H1 (cell line): ENCODE measurements around the gene NOS1AP. TPM values are rescaled to one million over a fixed set of nuclear protein-coding genes. Genes with fewer than 3 reads are reported as not detected.

Source experiments
- CTCF ChIA-PET: fragments of 300-600 bp; sonication (Branson Sonifier 250); formaldehyde crosslinking; loops from one replicate; lab custom pipeline; 2021; ENCODE audit not compliant: partially characterized antibody; lab: Charles Lee
- POLR2A ChIA-PET: fragments of 300-600 bp; sonication (Branson Sonifier 250); formaldehyde crosslinking; loops from one replicate; lab custom pipeline; 2021; ENCODE audit warnings: inconsistent platforms; ENCODE audit not compliant: partially characterized antibody; lab: Charles Lee
- DNase-seq, 2 experiments: peaks; one replicate each; pipeline versions ENCODE4 v3.0.0 to v3.0.0-alpha.2; 2010 to 2022; ENCODE audit warnings: low spot score in 2 of 2, low read depth in 1 of 2, mixed read lengths in 1 of 2
- FAIRE-seq: peaks from 2 replicates; lab custom pipeline; 2011; peaks lifted over from hg19 to GRCh38; lab: Jason Lieb, UNC
- H2AFZ ChIP-seq: 2 replicates; pipeline ENCODE4 v1.8.1; 2012; ENCODE audit warnings: low read length, inconsistent platforms
- H2AK5ac ChIP-seq: 2 replicates; pipeline ENCODE4 v1.6.1; 2013; ENCODE audit warnings: low read depth, low read length
- H2BK120ac ChIP-seq: replicated peaks from 2 replicates; pipeline ENCODE3; 2013; ENCODE audit warnings: low read depth, low read length, inconsistent platforms
- H2BK12ac ChIP-seq: 2 replicates; pipeline ENCODE4 v1.6.1; 2013; ENCODE audit warnings: low read depth, low read length
- H2BK15ac ChIP-seq: 2 replicates; pipeline ENCODE4 v1.6.1; 2013; ENCODE audit warnings: low read length
- H2BK20ac ChIP-seq: 2 replicates; pipeline ENCODE4 v1.6.1; 2013; ENCODE audit warnings: low read length
- H2BK5ac ChIP-seq: 2 replicates; pipeline ENCODE4 v1.6.1; 2013; ENCODE audit warnings: low read depth, low read length
- H3K14ac ChIP-seq: 2 replicates; pipeline ENCODE4 v1.6.1; 2013; ENCODE audit warnings: inconsistent platforms; ENCODE audit not compliant: insufficient read length
- H3K18ac ChIP-seq: 2 replicates; pipeline ENCODE4 v1.6.1; 2013; ENCODE audit warnings: low read length; ENCODE audit errors: extremely low read depth
- H3K23ac ChIP-seq: 2 replicates; pipeline ENCODE4 v1.6.1; 2013; ENCODE audit warnings: inconsistent platforms; ENCODE audit not compliant: insufficient read length
- H3K23me2 ChIP-seq: 2 replicates; pipeline ENCODE4 v1.6.1; 2013; ENCODE audit warnings: low read depth, low read length
- H3K27ac ChIP-seq: 2 replicates; pipeline ENCODE4 v1.6.1; 2011; ENCODE audit warnings: low read depth, low read length, inconsistent platforms
- H3K27me3 ChIP-seq, 4 experiments: replicated peaks in 1 of 4; 1 replicate in 1 of 4; 2 replicates in 3 of 4; pipeline versions ENCODE4 v1.6.1 to v1.8.1; 2011 to 2013; ENCODE audit warnings: low read length in 3 of 4, mild to moderate bottlenecking in 3 of 4, inconsistent platforms in 2 of 4, mixed read lengths in 2 of 4, moderate library complexity in 1 of 4; ENCODE audit not compliant: control insufficient read depth in 3 of 4, insufficient read depth in 3 of 4; ENCODE audit errors: extremely low read depth in 1 of 4
- H3K36me3 ChIP-seq, 4 experiments: 2 replicates each; pipeline versions ENCODE4 v1.6.1 to v1.8.1; 2011 to 2013; ENCODE audit warnings: mild to moderate bottlenecking in 4 of 4, low read length in 3 of 4, moderate library complexity in 2 of 4, control low read depth in 1 of 4, inconsistent platforms in 1 of 4; ENCODE audit not compliant: insufficient read depth in 4 of 4, control insufficient read depth in 2 of 4
- H3K4ac ChIP-seq: replicated peaks from 2 replicates; pipeline ENCODE3; 2013; ENCODE audit warnings: low read length, low read depth, mixed read lengths, inconsistent platforms; ENCODE audit not compliant: insufficient read length
- H3K4me1 ChIP-seq, 4 experiments: replicated peaks in 1 of 4; 1 replicate in 1 of 4; 2 replicates in 3 of 4; pipeline versions ENCODE4 v1.6.1 to v1.8.1; 2011 to 2013; ENCODE audit warnings: low read length in 3 of 4, inconsistent platforms in 2 of 4, mixed read lengths in 1 of 4; ENCODE audit not compliant: insufficient read depth in 4 of 4, control insufficient read depth in 3 of 4
- H3K4me2 ChIP-seq, 2 experiments: 2 replicates each; pipeline versions ENCODE4 v1.6.1 to v1.8.1; 2011 to 2013; ENCODE audit warnings: low read depth in 2 of 2, low read length in 2 of 2, control low read depth in 1 of 2, inconsistent platforms in 1 of 2, mild to moderate bottlenecking in 1 of 2; ENCODE audit not compliant: insufficient read depth in 1 of 2
- H3K4me3 ChIP-seq, 4 experiments: fragments of 200-600, 300-600 bp in 1 of 4; sonication (generic), shearing (Covaris generic), sonication (Bioruptor Twin) in 1 of 4; 2 replicates each; pipeline versions ENCODE4 v1.5.1 to v1.8.1; 2011 to 2016; ENCODE audit warnings: low read length in 4 of 4, low read depth in 3 of 4, control low read depth in 2 of 4, inconsistent platforms in 2 of 4, mild to moderate bottlenecking in 2 of 4, mixed read lengths in 1 of 4, moderate library complexity in 1 of 4; ENCODE audit not compliant: insufficient read depth in 2 of 4; ENCODE audit errors: extremely low read depth in 1 of 4
- H3K56ac ChIP-seq: replicated peaks from 2 replicates; pipeline ENCODE3; 2013; ENCODE audit warnings: low read depth, mild to moderate bottlenecking, mixed read lengths, low read length, inconsistent platforms; ENCODE audit not compliant: insufficient read length
- H3K79me1 ChIP-seq: 2 replicates; pipeline ENCODE4 v1.6.1; 2013; ENCODE audit warnings: low read depth, low read length, control low read depth
- H3K79me2 ChIP-seq, 2 experiments: 2 replicates each; pipeline versions ENCODE4 v1.6.1 to v1.8.1; 2012 to 2013; ENCODE audit warnings: low read length in 2 of 2, mild to moderate bottlenecking in 2 of 2, inconsistent platforms in 1 of 2; ENCODE audit not compliant: insufficient read depth in 2 of 2, control insufficient read depth in 1 of 2
- H3K9ac ChIP-seq, 4 experiments: replicated peaks in 1 of 4; 1 replicate in 1 of 4; 2 replicates in 3 of 4; pipeline versions ENCODE4 v1.6.1 to v1.8.1; 2011 to 2013; ENCODE audit warnings: low read depth in 3 of 4, low read length in 3 of 4, control low read depth in 2 of 4, mild to moderate bottlenecking in 2 of 4, moderate library complexity in 2 of 4, inconsistent platforms in 1 of 4; ENCODE audit errors: extremely low read depth in 1 of 4
- H3K9me3 ChIP-seq, 2 experiments: 2 replicates each; pipeline versions ENCODE4 v1.6.1 to v1.8.1; 2012 to 2013; ENCODE audit warnings: mild to moderate bottlenecking in 2 of 2, moderate library complexity in 2 of 2, control low read depth in 1 of 2, inconsistent platforms in 1 of 2, low read depth in 1 of 2, low read length in 1 of 2, mixed read lengths in 1 of 2; ENCODE audit not compliant: insufficient read depth in 2 of 2
- H4K20me1 ChIP-seq, 2 experiments: replicated peaks in 1 of 2; 2 replicates each; pipeline versions ENCODE3 to v1.8.1; 2011 to 2013; ENCODE audit warnings: inconsistent platforms in 2 of 2, low read length in 2 of 2, mild to moderate bottlenecking in 1 of 2; ENCODE audit not compliant: insufficient read depth in 2 of 2, control insufficient read depth in 1 of 2
- H4K5ac ChIP-seq: 2 replicates; pipeline ENCODE4 v1.6.1; 2013; ENCODE audit warnings: low read length, low read depth, mixed read lengths, inconsistent platforms; ENCODE audit not compliant: insufficient read length
- H4K8ac ChIP-seq: 2 replicates; pipeline ENCODE4 v1.8.0; 2013; ENCODE audit warnings: mild to moderate bottlenecking, moderate library complexity, low read length, inconsistent platforms; ENCODE audit not compliant: insufficient read depth; ENCODE audit errors: extremely low read depth
- H4K91ac ChIP-seq: replicated peaks from 2 replicates; pipeline ENCODE3; 2013; ENCODE audit warnings: low read length, mixed read lengths, inconsistent platforms; ENCODE audit not compliant: insufficient read length
- ASH2L ChIP-seq: fragments of 200-600, 300-600 bp; sonication (generic); IDR thresholded peaks from one replicate; pipeline ENCODE4 v1.7.1; 2017; ENCODE audit warnings: low read length
- CBX5 ChIP-seq: fragments of 300-800, 300-1000 bp; sonication (generic); IDR thresholded peaks from 2 replicates; pipeline ENCODE4 v1.7.1; 2016; ENCODE audit warnings: antibody characterized with exemption, low read length, low read depth
- CBX8 ChIP-seq: fragments of 300-800, 300-1000 bp; sonication (generic); IDR thresholded peaks from 2 replicates; pipeline ENCODE4 v1.7.1; 2016; ENCODE audit warnings: low read depth, low read length, borderline replicate concordance
- GABPA ChIP-seq: IDR thresholded peaks from 2 replicates; pipeline ENCODE4 v1.6.1; 2011; ENCODE audit warnings: mild to moderate bottlenecking, low read length, moderate library complexity, borderline replicate concordance; ENCODE audit not compliant: insufficient read depth
- KDM4A ChIP-seq: IDR thresholded peaks from one replicate; pipeline ENCODE4 v1.7.1; 2012; ENCODE audit warnings: low read depth, mild to moderate bottlenecking, moderate library complexity, low read length, inconsistent platforms; ENCODE audit not compliant: severe bottlenecking
- MAX ChIP-seq: IDR thresholded peaks from 2 replicates; pipeline ENCODE4 v1.6.1; 2012; ENCODE audit warnings: inconsistent platforms
- NANOG ChIP-seq: IDR thresholded peaks from 2 replicates; pipeline ENCODE4 v1.6.1; 2011; ENCODE audit warnings: low read length, low read depth, mild to moderate bottlenecking, inconsistent platforms; ENCODE audit not compliant: insufficient read depth, poor library complexity, severe bottlenecking
- PHF8 ChIP-seq: fragments of 200-600 bp; sonication (generic); conservative IDR thresholded peaks from 2 replicates; pipeline ENCODE4 v1.7.1; 2012; ENCODE audit warnings: low read depth, mild to moderate bottlenecking, inconsistent platforms, low read length, moderate library complexity
- POLR2A ChIP-seq, 2 experiments: IDR thresholded peaks; 1 replicate in 1 of 2; 2 replicates in 1 of 2; pipeline ENCODE4 v1.6.1; 2011; ENCODE audit warnings: low read depth in 2 of 2, low read length in 2 of 2, mild to moderate bottlenecking in 2 of 2; ENCODE audit errors: control extremely low read depth in 1 of 2
- RBBP5 ChIP-seq: IDR thresholded peaks from 2 replicates; pipeline ENCODE4 v1.7.1; 2012; ENCODE audit warnings: low read depth, mild to moderate bottlenecking, inconsistent platforms, low read length, moderate library complexity, borderline replicate concordance
- SRF ChIP-seq: IDR thresholded peaks from 2 replicates; pipeline ENCODE4 v1.6.1; 2011; ENCODE audit warnings: mild to moderate bottlenecking, low read depth, low read length, moderate library complexity
- TEAD4 ChIP-seq: IDR thresholded peaks from 2 replicates; pipeline ENCODE4 v1.6.1; 2012; ENCODE audit warnings: low read depth, low read length, inconsistent platforms, mixed read lengths
- YY1 ChIP-seq: IDR thresholded peaks from 2 replicates; pipeline ENCODE4 v1.6.1; 2011; ENCODE audit warnings: low read depth, mild to moderate bottlenecking, low read length
- ZNF274 ChIP-seq: IDR thresholded peaks from 2 replicates; pipeline ENCODE4 v1.7.0; 2012; ENCODE audit warnings: low read length, borderline replicate concordance; ENCODE audit errors: extremely low read depth
- WGBS, 2 experiments: shearing (Covaris generic) in 1 of 2; methylation state at CpG; one replicate each; pipeline versions ENCODE4 v1.1.6 to v1.1.7; 2013 to 2015; ENCODE audit warnings: low lambda C conversion rate in 2 of 2, mixed read lengths in 2 of 2, inconsistent platforms in 1 of 2, low coverage in 1 of 2, missing lambda C conversion rate in 1 of 2; ENCODE audit not compliant: insufficient replicate concordance in 2 of 2, insufficient coverage in 1 of 2, insufficient read length in 1 of 2; ENCODE audit errors: extremely low coverage in 1 of 2, missing lambda C conversion rate in 1 of 2; 5-methylcytosine and 5-hydroxymethylcytosine counted together
- polyA plus RNA-seq, 7 experiments: library from polyadenylated mRNA; depleted of rRNA in 3 of 7; stranded (reverse) in 5 of 7; unstranded in 2 of 7; fragments of >200 nt in 5 of 7; fragments of 200-250 nt in 2 of 7; gene quantifications; 1 replicate in 5 of 7; 2 replicates in 1 of 7; 4 replicates in 1 of 7; pipeline versions ENCODE4 v1.2.1 to v1.2.3, GENCODE V29; 2011 to 2013; ENCODE audit warnings: missing spikeins in 2 of 7, mixed read lengths in 2 of 7
- total RNA-seq: library from RNA; stranded (reverse); fragmentation: NEBNext Ultra II Directional; extraction: Animal tissue kit (Norgen Biotek cat#: 25700); gene quantifications from 2 replicates; pipeline ENCODE4 v1.2.1, GENCODE V29; 2021

Gene NOS1AP
- total and polyA plus RNA-seq, 2 of the 8 experiments (the other 6 are each of a cell fraction or from before 2014, with no cell fraction given): 2.4 to 12.1 TPM

GRCh38 chr1:162214202-162214601 lies 144.7 kb downstream of the NOS1AP start:
- no peaks in the 10 kb centered on the region for H4K20me1 ChIP-seq
- no peak for TF ChIP-seq TEAD4
- TF ChIP-seq ZNF274: no peak
- no peak for TF ChIP-seq ASH2L
- no peak for TF ChIP-seq PHF8
- TF ChIP-seq KDM4A: no peak
- no peak for TF ChIP-seq CBX8
- TF ChIP-seq POLR2A (IDR thresholded peaks at IDR 0.05; ENCODE audit: control extremely low read depth in 1 of 2, low read depth in 2 of 2, low read length in 2 of 2): no peak
- TF ChIP-seq RBBP5: no peak
- no peak for TF ChIP-seq GABPA
- no peak for TF ChIP-seq NANOG
- TF ChIP-seq MAX: no peak
- TF ChIP-seq CBX5: no peak
- TF ChIP-seq YY1: no peak
- no peak for TF ChIP-seq SRF

More at GRCh38 chr1:162214202-162214601, 144.7 kb downstream of the NOS1AP start:
- Histone ChIP-seq H3K36me3 (no peaks in the 10 kb centered on the region), H4K8ac (no peak overlapping the region), H3K79me2 (peaks cover 3 to 30% of the 10 kb centered on the region in 2 experiments; a peak in 2 of 4 replicates), H2BK12ac (0 out of 2 replicates have a peak overlapping the region, but pooled peaks have one; percentile 19), H3K14ac (no peak overlapping the region), H3K4me1 (peaks cover 2 to 24% (median 18%) of the 10 kb centered on the region in 4 experiments; a peak in 6 of 7 replicates), H3K4me2 (no peak overlapping the region), H2AK5ac (no peak overlapping the region), H4K91ac (no peak overlapping the region), H3K27me3 (no peaks in the 10 kb centered on the region), H3K23ac (no peak overlapping the region), H3K9me3 (no peaks in the 10 kb centered on the region), H3K9ac (no peak overlapping the region), H3K4me3 (no peak overlapping the region), H3K56ac (no peak overlapping the region), H3K23me2 (no peaks in the 10 kb centered on the region), H3K18ac (peak overlapping the region; percentile 51; the same call in 1 of the 2 replicates), H3K4ac (no peak overlapping the region), H2AFZ (no peak overlapping the region), H2BK5ac (no peak overlapping the region), H2BK20ac (no peak overlapping the region), H3K27ac (no peak overlapping the region), H4K5ac (no peak overlapping the region), H2BK15ac (no peak overlapping the region), H2BK120ac (no peak overlapping the region), H3K79me1 (no peaks in the 10 kb centered on the region; the same call in 1 of the 2 replicates)
- 95% methylated on average over 6 of the region's 6 CpGs; no CpG with 5 or more reads in 1 of the 2 experiments for WGBS, 2 experiments
- FAIRE-seq: no peak
- ChIA-PET CTCF (interaction anchor here (0.8 to 1.9 kb wide), 7 partner anchors 9 to 261 kb away, joined by 3 to 8 read pairs (median 3); no protein-coding TSS in a partner anchor), POLR2A (interaction anchor here (1.1 to 2.7 kb wide), 3 partner anchors 10 to 68 kb away, joined by 4 to 11 read pairs (median 8); no protein-coding TSS in a partner anchor)
- DNase-seq: no peak
